GM10266 (cell line): ENCODE results near the gene TTPAL.

Source experiments
- DNase-seq: peaks from one replicate; pipeline ENCODE4 v3.0.0; 2012; ENCODE audit errors: extremely low spot score
- CTCF ChIP-seq: IDR thresholded peaks from 2 replicates; pipeline ENCODE4 v1.5.1; 2012; ENCODE audit warnings: mild to moderate bottlenecking, low read depth; ENCODE audit not compliant: control insufficient read depth, insufficient read depth; ENCODE audit errors: missing control alignments

The TTPAL gene

GRCh38 chr20:44454306-44454963, 21.2 kb upstream of the TTPAL start:
- no peak for DNase-seq
- no peak for TF ChIP-seq CTCF

GRCh38 chr20:44455126-44455525, 20.5 kb upstream of the TTPAL start:
- DNase-seq = no peak
- no peak for TF ChIP-seq CTCF

- no peak for DNase-seq
- no peak for TF ChIP-seq CTCF
Measured at GRCh38 chr20:44456611-44457010, 19.1 kb upstream of the TTPAL start.

- DNase-seq = no peak
- TF ChIP-seq CTCF = no peak
Measured at GRCh38 chr20:44457016-44457415, 18.7 kb upstream of the TTPAL start.

GRCh38 chr20:44459271-44459670, 16.4 kb upstream of the TTPAL start:
- TF ChIP-seq CTCF = no peak
- DNase-seq = no peak

- TF ChIP-seq CTCF = peak; percentile 39
- peak; percentile 33 for DNase-seq
Measured at GRCh38 chr20:44460795-44461141, 14.9 kb upstream of the TTPAL start.

- no peak for DNase-seq
- no peak for TF ChIP-seq CTCF
Measured at GRCh38 chr20:44461142-44461802, 14.4 kb upstream of the TTPAL start.
